SK-N-SH (cell line): ENCODE results near the gene CHIC2. TPM values are rescaled to one million over a fixed set of nuclear protein-coding genes. Genes with fewer than 3 reads are reported as not detected.

Experiments
- CTCF ChIA-PET: fragments of 300-600, 350-600 bp; formaldehyde crosslinking; extraction: SDS; loops from one replicate; lab custom pipeline; 2021; lab: Yijun Ruan, JAX
- POLR2A ChIA-PET: fragments of 350-600 bp; sonication (Branson Sonifier 250); formaldehyde crosslinking; extraction: SDS; loops from one replicate; lab custom pipeline; 2020; ENCODE audit warnings: antibody characterized with exemption, inconsistent platforms; lab: Yijun Ruan, JAX
- DNase-seq: peaks from one replicate; pipeline ENCODE4 v3.0.0; 2012
- H2AFZ ChIP-seq: fragments of 200-600 bp; sonication (generic); 2 replicates; pipeline ENCODE4 v1.8.1; 2016; ENCODE audit warnings: antibody characterized with exemption, mild to moderate bottlenecking, low read depth
- H3F3A ChIP-seq: fragments of 200-600 bp; sonication (generic); replicated peaks from 2 replicates; pipeline ENCODE3; 2016; ENCODE audit warnings: antibody characterized with exemption, mild to moderate bottlenecking; ENCODE audit not compliant: insufficient read depth
- H3K27ac ChIP-seq, 2 experiments: fragments of 200-500 bp in 1 of 2; fragments of 200-600 bp in 1 of 2; sonication (Bioruptor generic) in 1 of 2; sonication (generic), shearing (Covaris generic) in 1 of 2; 2 replicates each; pipeline versions ENCODE4 v1.5.1 to v1.6.1; 2014 to 2016; ENCODE audit warnings: low read depth in 2 of 2, inconsistent platforms in 1 of 2, low read length in 1 of 2, mild to moderate bottlenecking in 1 of 2, mixed read lengths in 1 of 2
- H3K27me3 ChIP-seq: fragments of 200-600 bp; sonication (generic), shearing (Covaris generic); 2 replicates; pipeline ENCODE4 v1.6.1; 2016; ENCODE audit warnings: mixed run types; ENCODE audit not compliant: insufficient read depth
- H3K36me3 ChIP-seq, 2 experiments: fragments of 200-500 bp in 1 of 2; fragments of 200-600 bp in 1 of 2; sonication (Bioruptor generic) in 1 of 2; sonication (generic) in 1 of 2; replicated peaks in 1 of 2; 2 replicates each; pipeline versions ENCODE3 to v1.5.1; 2014 to 2016; ENCODE audit warnings: low read length in 1 of 2, mild to moderate bottlenecking in 1 of 2; ENCODE audit not compliant: insufficient read depth in 2 of 2, control insufficient read depth in 1 of 2
- H3K4me1 ChIP-seq, 2 experiments: fragments of 200-500 bp in 1 of 2; fragments of 200-600 bp in 1 of 2; sonication (Bioruptor generic) in 1 of 2; sonication (generic), shearing (Covaris generic) in 1 of 2; 2 replicates each; pipeline versions ENCODE4 v1.5.1 to v1.6.1; 2014 to 2016; ENCODE audit warnings: low read depth in 1 of 2, low read length in 1 of 2, mixed run types in 1 of 2; ENCODE audit not compliant: insufficient read depth in 2 of 2, control insufficient read depth in 1 of 2
- H3K4me2 ChIP-seq: fragments of 200-600 bp; sonication (generic), shearing (Covaris generic); 2 replicates; pipeline ENCODE4 v1.6.1; 2017; ENCODE audit warnings: mixed run types
- H3K4me3 ChIP-seq, 2 experiments: fragments of 200-500 bp in 1 of 2; fragments of 200-600 bp in 1 of 2; sonication (Bioruptor generic) in 1 of 2; sonication (generic), shearing (Covaris generic) in 1 of 2; 2 replicates each; pipeline versions ENCODE4 v1.5.1 to v1.8.1; 2014 to 2016; ENCODE audit warnings: low read depth in 2 of 2, inconsistent platforms in 1 of 2, low read length in 1 of 2, mild to moderate bottlenecking in 1 of 2, mixed read lengths in 1 of 2, moderate library complexity in 1 of 2
- H3K79me2 ChIP-seq: fragments of 200-600 bp; sonication (generic); 2 replicates; pipeline ENCODE4 v1.8.1; 2017; ENCODE audit warnings: mild to moderate bottlenecking; ENCODE audit not compliant: insufficient read depth
- H3K9ac ChIP-seq: fragments of 200-600 bp; sonication (generic); 2 replicates; pipeline ENCODE4 v1.6.1; 2017; ENCODE audit warnings: mixed run types
- H3K9me2 ChIP-seq: fragments of 200-600 bp; sonication (generic); 2 replicates; pipeline ENCODE4 v1.6.1; 2017; ENCODE audit warnings: mixed run types
- H3K9me3 ChIP-seq: fragments of 200-600 bp; sonication (generic); 2 replicates; pipeline ENCODE4 v1.6.1; 2017; ENCODE audit warnings: mixed run types, mild to moderate bottlenecking, moderate library complexity
- H4K20me1 ChIP-seq: fragments of 200-600 bp; sonication (generic); 2 replicates; pipeline ENCODE4 v1.6.1; 2017; ENCODE audit warnings: mild to moderate bottlenecking, mixed run types; ENCODE audit not compliant: insufficient read depth
- ELF1 ChIP-seq: IDR thresholded peaks from 2 replicates; pipeline ENCODE4 v1.4.0; 2012
- FOSL2 ChIP-seq: IDR thresholded peaks from 2 replicates; pipeline ENCODE4 v1.4.0; 2012; ENCODE audit warnings: low read depth, mild to moderate bottlenecking, moderate library complexity, borderline replicate concordance
- GABPA ChIP-seq: IDR thresholded peaks from 2 replicates; pipeline ENCODE4 v1.4.0; 2012; ENCODE audit warnings: low read depth, mild to moderate bottlenecking
- GATA2 ChIP-seq: sonication (generic); formaldehyde crosslinking; IDR thresholded peaks from 2 replicates; pipeline ENCODE4 v1.5.0; 2020; ENCODE audit warnings: mild to moderate bottlenecking, missing genetic modification reagents
- MAX ChIP-seq: IDR thresholded peaks from 2 replicates; pipeline ENCODE4 v1.4.0; 2012; ENCODE audit warnings: low read depth
- MEF2A ChIP-seq: IDR thresholded peaks from 2 replicates; pipeline ENCODE4 v1.4.0; 2012; ENCODE audit warnings: low read depth, borderline replicate concordance
- NFIC ChIP-seq: IDR thresholded peaks from 2 replicates; pipeline ENCODE4 v1.4.0; 2012; ENCODE audit warnings: borderline replicate concordance
- NRF1 ChIP-seq: IDR thresholded peaks from 2 replicates; pipeline ENCODE4 v1.6.1; 2012; ENCODE audit warnings: low read depth, mild to moderate bottlenecking, low read length
- POLR2AphosphoS5 ChIP-seq: IDR thresholded peaks from 2 replicates; pipeline ENCODE4 v1.6.1; 2012; ENCODE audit warnings: low read depth, low read length
- RAD21 ChIP-seq: IDR thresholded peaks from 2 replicates; pipeline ENCODE4 v1.6.1; 2012; ENCODE audit warnings: mild to moderate bottlenecking, low read length
- RCOR1 ChIP-seq: fragments of 150-350 bp; IDR thresholded peaks from 2 replicates; pipeline ENCODE4 v1.6.1; 2017; ENCODE audit warnings: antibody characterized with exemption, low read length
- REST ChIP-seq: IDR thresholded peaks from 2 replicates; pipeline ENCODE4 v1.6.1; 2012; ENCODE audit warnings: mild to moderate bottlenecking, low read depth, low read length, moderate library complexity
- RFX5 ChIP-seq: IDR thresholded peaks from 2 replicates; pipeline ENCODE4 v1.6.1; 2012; ENCODE audit warnings: mild to moderate bottlenecking, improper control_type of control experiment, low read length
- SIN3A ChIP-seq: IDR thresholded peaks from 2 replicates; pipeline ENCODE4 v1.6.1; 2012; ENCODE audit warnings: low read depth, mild to moderate bottlenecking, low read length, moderate library complexity, borderline replicate concordance
- SMC3 ChIP-seq: IDR thresholded peaks from 2 replicates; pipeline ENCODE4 v1.6.1; 2012; ENCODE audit warnings: low read depth, low read length, improper control_type of control experiment
- TAF1 ChIP-seq: IDR thresholded peaks from 2 replicates; pipeline ENCODE4 v1.6.1; 2012; ENCODE audit warnings: low read depth, mild to moderate bottlenecking, low read length, moderate library complexity, borderline replicate concordance
- TEAD4 ChIP-seq: IDR thresholded peaks from 2 replicates; pipeline ENCODE4 v1.4.0; 2012; ENCODE audit warnings: mild to moderate bottlenecking, borderline replicate concordance; ENCODE audit not compliant: insufficient read depth
- WGBS: methylation state at CpG from one replicate; pipeline ENCODE4 v1.1.6; 2017; ENCODE audit warnings: low lambda C conversion rate; 5-methylcytosine and 5-hydroxymethylcytosine counted together
- polyA plus RNA-seq, 3 experiments: library from polyadenylated mRNA; depleted of rRNA; stranded (reverse); fragments of >200 nt; gene quantifications; 2 replicates each; pipeline ENCODE4 v1.2.3, GENCODE V29; 2012
- TF ChIP-seq, protein P1 (sequence below): fragments of 150-350 bp; IDR thresholded peaks from 2 replicates; pipeline ENCODE4 v1.6.1; 2016; ENCODE audit warnings: mild to moderate bottlenecking, low read depth, low read length

Gene CHIC2
- polyA plus RNA-seq, 1 of the 3 experiments (the other 2 are of a cell fraction), result 26.8 TPM

DNA sequence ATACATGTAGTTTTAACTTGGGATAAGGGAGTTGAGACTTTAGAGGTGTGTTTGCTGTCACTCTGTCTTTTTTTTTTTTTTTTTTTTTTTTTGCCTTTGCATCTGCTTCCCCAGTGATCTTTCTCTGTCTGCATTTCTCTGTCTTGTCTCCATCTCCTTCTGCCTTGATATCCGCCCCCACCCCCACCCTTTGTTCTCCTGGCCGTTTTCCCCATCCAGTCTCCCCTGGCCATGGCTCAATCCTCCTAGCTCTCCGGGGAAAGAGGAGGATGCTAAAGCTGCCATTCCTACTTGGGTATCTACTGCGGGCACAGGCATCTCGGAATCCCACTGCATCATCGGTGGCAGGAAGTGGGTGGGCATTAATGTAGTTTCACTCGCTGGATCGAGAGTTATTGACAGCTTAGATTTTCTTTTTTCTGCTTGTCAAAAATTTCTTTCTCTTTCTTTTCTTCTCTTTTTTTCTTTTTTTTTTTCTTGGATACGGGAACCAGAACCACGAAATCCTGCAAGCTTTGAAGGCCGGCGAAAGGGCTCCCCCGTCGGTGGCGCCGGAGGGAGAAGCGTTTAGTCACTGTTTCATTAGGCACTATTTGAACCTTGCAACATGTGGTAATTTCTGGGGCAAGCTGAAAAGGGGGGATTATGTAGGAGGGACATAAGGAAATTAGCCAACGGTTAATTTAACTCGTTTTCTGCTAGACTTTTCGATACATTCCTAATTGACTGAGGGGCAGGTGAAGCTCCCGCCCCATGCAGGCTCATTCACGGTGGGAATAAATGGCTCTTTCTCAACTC, 43.7 kb upstream of the CHIC2 start:
- Histone ChIP-seq H3K4me1 (no peaks in the 10 kb centered on the region; a peak in 1 of 4 replicates), H3F3A (no peaks in the 10 kb centered on the region), H3K36me3 (no peaks in the 10 kb centered on the region), H3K9ac (no peak overlapping the region), H3K4me2 (no peak overlapping the region)
- DNase-seq, result no peak
- WGBS, result 97% methylated on average over 22 of the region's 22 CpGs
- TF ChIP-seq GATA2 (CRISPR knock-in tag) (no peak), ELF1 (no peak), GABPA (no peak), TEAD4 (no peak), REST (no peak), POLR2AphosphoS5 (no peak), SIN3A (no peak)
- TF ChIP-seq, all 33 proteins: peak for 0
- no peaks in the 10 kb centered on the region for H3K79me2 ChIP-seq
- H3K27me3 ChIP-seq, result no peaks in the 10 kb centered on the region; the same call in 1 of the 2 replicates
- H4K20me1 ChIP-seq, result no peaks in the 10 kb centered on the region
- no peak overlapping the region for H2AFZ ChIP-seq
- no peak overlapping the region for H3K27ac ChIP-seq
- no peaks in the 10 kb centered on the region for H3K9me2 ChIP-seq
- no peak overlapping the region for H3K4me3 ChIP-seq
- ChIA-PET POLR2A (no interaction called here), CTCF (interaction anchor here (0.7 kb wide), 1 partner anchor 78 kb away, joined by 3 read pairs; no protein-coding TSS in a partner anchor)
- H3K9me3 ChIP-seq, result no peaks in the 10 kb centered on the region

GRCh38 chr4:54104907-54105306, 40.5 kb upstream of the CHIC2 start:
- Histone ChIP-seq H3K4me3 (no peak overlapping the region), H3F3A (no peaks in the 10 kb centered on the region), H3K79me2 (no peaks in the 10 kb centered on the region), H4K20me1 (no peaks in the 10 kb centered on the region), H3K9me3 (no peaks in the 10 kb centered on the region), H2AFZ (no peak overlapping the region), H3K36me3 (no peaks in the 10 kb centered on the region), H3K27me3 (peaks cover 21% of the 10 kb centered on the region), H3K4me1 (peaks cover 0 to 19% of the 10 kb centered on the region in 2 experiments; a peak in 1 of 4 replicates), H3K4me2 (no peak overlapping the region), H3K9ac (no peak overlapping the region), H3K27ac (no peak overlapping the region), H3K9me2 (no peaks in the 10 kb centered on the region)
- ChIA-PET POLR2A (no interaction called here), CTCF (interaction anchor here (0.7 kb wide), 1 partner anchor 112 kb away, joined by 3 read pairs; no protein-coding TSS in a partner anchor)
- 96% methylated on average over 1 of the region's 1 CpG for WGBS
- no peak for DNase-seq
- TF ChIP-seq GATA2 (CRISPR knock-in tag) (no peak), NFIC (no peak), SIN3A (no peak), SMC3 (no peak), REST (no peak), RAD21 (no peak), ELF1 (no peak), MAX (no peak), RFX5 (no peak), NRF1 (no peak), FOSL2 (no peak), MEF2A (no peak), RCOR1 (no peak), TAF1 (no peak)
- TF ChIP-seq, protein P1, sequence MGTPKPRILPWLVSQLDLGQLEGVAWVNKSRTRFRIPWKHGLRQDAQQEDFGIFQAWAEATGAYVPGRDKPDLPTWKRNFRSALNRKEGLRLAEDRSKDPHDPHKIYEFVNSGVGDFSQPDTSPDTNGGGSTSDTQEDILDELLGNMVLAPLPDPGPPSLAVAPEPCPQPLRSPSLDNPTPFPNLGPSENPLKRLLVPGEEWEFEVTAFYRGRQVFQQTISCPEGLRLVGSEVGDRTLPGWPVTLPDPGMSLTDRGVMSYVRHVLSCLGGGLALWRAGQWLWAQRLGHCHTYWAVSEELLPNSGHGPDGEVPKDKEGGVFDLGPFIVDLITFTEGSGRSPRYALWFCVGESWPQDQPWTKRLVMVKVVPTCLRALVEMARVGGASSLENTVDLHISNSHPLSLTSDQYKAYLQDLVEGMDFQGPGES, result no peak
